GM12878 (cell line): ENCODE results near the gene MTA3. TPM values are rescaled to one million over a fixed set of nuclear protein-coding genes. Genes with fewer than 3 reads are reported as not detected.
A peak's percentile ranks its signal among the peaks of the same experiment; 100 is the strongest.

Experiments
- BCL11A ChIP-seq: IDR thresholded peaks from 2 replicates; pipeline ENCODE4 v1.6.1; 2011; ENCODE audit warnings: low read depth, low read length
- CEBPB ChIP-seq, 2 experiments: fragments of 150-350 bp in 1 of 2; IDR thresholded peaks; 2 replicates each; pipeline ENCODE4 v1.6.1; 2012 to 2014; ENCODE audit warnings: low read depth in 2 of 2, low read length in 2 of 2, borderline replicate concordance in 1 of 2, inconsistent platforms in 1 of 2
- CREM ChIP-seq: IDR thresholded peaks from 2 replicates; pipeline ENCODE4 v1.6.1; 2014; ENCODE audit warnings: antibody characterized with exemption, low read depth
- EP300 ChIP-seq, 2 experiments: fragments of 150-350 bp in 1 of 2; IDR thresholded peaks; 2 replicates each; pipeline ENCODE4 v1.6.1; 2011 to 2012; ENCODE audit warnings: low read depth in 2 of 2, low read length in 2 of 2, borderline replicate concordance in 1 of 2, improper control_type of control experiment in 1 of 2, inconsistent platforms in 1 of 2; ENCODE audit not compliant: control insufficient read depth in 1 of 2
- FOXM1 ChIP-seq: IDR thresholded peaks from 2 replicates; pipeline ENCODE4 v1.6.1; 2012; ENCODE audit warnings: low read depth, mild to moderate bottlenecking, inconsistent platforms, low read length, moderate library complexity
- GATAD2B ChIP-seq: fragments of 450-650 bp; conservative IDR thresholded peaks from 2 replicates; pipeline ENCODE4 v1.6.1; 2017; ENCODE audit warnings: low read depth, mild to moderate bottlenecking, moderate library complexity
- IKZF1 ChIP-seq: fragments of 450-650 bp; conservative IDR thresholded peaks from 2 replicates; pipeline ENCODE4 v1.6.1; 2017; ENCODE audit warnings: antibody characterized with exemption, mild to moderate bottlenecking
- IKZF2 ChIP-seq, 2 experiments: fragments of 450-650 bp; IDR thresholded peaks; 2 replicates each; pipeline ENCODE4 v1.6.1; 2017; ENCODE audit warnings: mild to moderate bottlenecking in 2 of 2, moderate library complexity in 2 of 2
- IRF4 ChIP-seq: IDR thresholded peaks from 2 replicates; pipeline ENCODE4 v1.6.1; 2011; ENCODE audit warnings: low read depth, low read length
- JUNB ChIP-seq: IDR thresholded peaks from 2 replicates; pipeline ENCODE4 v1.6.1; 2016; ENCODE audit warnings: antibody characterized with exemption, mild to moderate bottlenecking
- MTA3 ChIP-seq: IDR thresholded peaks from 2 replicates; pipeline ENCODE4 v1.6.1; 2012; ENCODE audit warnings: low read length, inconsistent platforms, borderline replicate concordance
- MYC ChIP-seq: IDR thresholded peaks from 2 replicates; pipeline ENCODE4 v1.6.1; 2011; ENCODE audit warnings: mild to moderate bottlenecking, low read length, moderate library complexity, inconsistent platforms; ENCODE audit not compliant: insufficient read depth, insufficient replicate concordance, insufficient read length, severe bottlenecking
- PAX5 ChIP-seq: IDR thresholded peaks from 2 replicates; pipeline ENCODE4 v1.6.1; 2011; ENCODE audit warnings: low read depth, low read length, borderline replicate concordance
- PAX8 ChIP-seq: fragments of 450-650 bp; IDR thresholded peaks from 2 replicates; pipeline ENCODE4 v1.6.1; 2017; ENCODE audit warnings: mild to moderate bottlenecking, moderate library complexity
- POLR2AphosphoS2 ChIP-seq: IDR thresholded peaks from 2 replicates; pipeline ENCODE4 v1.6.1; 2011; ENCODE audit warnings: low read depth, mild to moderate bottlenecking, low read length, improper control_type of control experiment, moderate library complexity
- RELA ChIP-seq: fragments of 450-650 bp; IDR thresholded peaks from 2 replicates; pipeline ENCODE4 v1.8.0; 2014; ENCODE audit warnings: borderline replicate concordance; ENCODE audit not compliant: partially characterized antibody
- SMARCA5 ChIP-seq: fragments of 450-650 bp; IDR thresholded peaks from 2 replicates; pipeline ENCODE4 v1.6.1; 2017; ENCODE audit warnings: mild to moderate bottlenecking
- TBL1XR1 ChIP-seq: IDR thresholded peaks from 2 replicates; pipeline ENCODE4 v1.6.1; 2012; ENCODE audit warnings: low read depth, low read length, improper control_type of control experiment
- TCF3 ChIP-seq: IDR thresholded peaks from 2 replicates; pipeline ENCODE4 v1.6.1; 2012; ENCODE audit warnings: low read depth, mild to moderate bottlenecking, low read length, borderline replicate concordance; ENCODE audit not compliant: insufficient read depth
- TCF7 ChIP-seq: IDR thresholded peaks from 2 replicates; pipeline ENCODE4 v1.6.1; 2014; ENCODE audit warnings: antibody characterized with exemption, borderline replicate concordance
- ZBED1 ChIP-seq: IDR thresholded peaks from 2 replicates; pipeline ENCODE4 v1.6.1; 2016; ENCODE audit warnings: borderline replicate concordance
- polyA plus RNA-seq, 11 experiments: library from polyadenylated mRNA; depleted of rRNA in 4 of 11; unstranded in 6 of 11; stranded (reverse) in 5 of 11; fragments of >200 nt; fragmentation: Nextera tagmentation in 4 of 11; fragmentation: Illumina TruSeq in 1 of 11; extraction: Ambion mirVana in 4 of 11; extraction: Trizol in 1 of 11; gene quantifications; 1 replicate in 1 of 11; 2 replicates in 10 of 11; pipeline versions ENCODE4 v1.2.1 to v1.2.3, GENCODE V29; 2011 to 2016; ENCODE audit warnings: inconsistent platforms in 2 of 11, missing spikeins in 2 of 11, low read depth in 1 of 11
- total RNA-seq, 4 experiments: library from RNA; depleted of rRNA in 3 of 4; stranded (reverse); fragments of >200 nt in 3 of 4; fragmentation: Illumina TruSeq in 1 of 4; extraction: Trizol in 1 of 4; gene quantifications; 2 replicates each; pipeline versions ENCODE4 v1.2.1 to v1.2.3, GENCODE V29; 2013 to 2021
- TF ChIP-seq, protein P1 (sequence below): fragments of 450-650 bp; IDR thresholded peaks from 2 replicates; pipeline ENCODE4 v1.6.1; 2017; ENCODE audit warnings: mild to moderate bottlenecking, moderate library complexity
- TF ChIP-seq, protein P2 (sequence below): fragments of 450-650 bp; IDR thresholded peaks from 2 replicates; pipeline ENCODE4 v1.6.1; 2014; ENCODE audit warnings: mild to moderate bottlenecking

Gene MTA3
- total and polyA plus RNA-seq, 10 of the 15 experiments (the other 5 are each of a cell fraction or from before 2014, with no cell fraction given) = 17.6 to 45.5 (median 26.5) TPM

DNA sequence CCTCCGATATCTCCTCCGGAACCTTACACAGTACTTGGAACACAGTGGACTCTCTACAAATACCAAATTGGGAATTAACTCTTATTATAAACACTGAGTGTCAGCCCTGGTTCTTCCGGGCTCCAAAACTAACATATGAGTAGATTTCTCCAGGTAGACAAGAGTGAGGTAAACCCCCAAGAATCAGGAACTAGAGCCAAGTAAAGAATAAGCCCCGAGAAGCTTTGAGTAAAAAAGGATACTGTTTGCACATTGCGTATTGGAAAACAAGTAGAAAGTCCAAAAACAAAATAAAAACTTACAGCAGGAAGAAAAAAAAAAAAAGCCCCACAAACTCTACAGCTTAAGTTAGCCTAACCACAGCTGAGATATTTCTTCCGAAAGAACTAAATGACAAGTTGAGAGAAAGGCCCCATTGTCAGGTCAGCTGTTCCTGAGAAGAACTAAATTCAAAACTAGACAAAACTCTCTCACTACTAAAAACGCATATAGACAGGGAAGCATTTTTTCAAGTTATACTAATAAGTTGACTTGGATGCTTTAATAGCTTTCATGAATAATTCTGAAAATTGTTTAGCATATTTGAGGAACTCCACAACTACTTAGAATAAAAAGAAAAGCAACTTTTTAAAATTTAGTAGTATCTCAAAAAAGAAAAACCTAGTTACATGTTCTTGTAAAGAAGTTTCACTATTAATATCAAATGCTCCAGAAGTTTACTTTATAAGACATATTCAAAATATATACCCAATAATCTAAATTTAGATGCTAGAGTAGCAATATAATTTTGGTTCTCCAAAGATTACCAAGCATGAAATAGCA lies 228.2 kb downstream of the MTA3 start (continued):
- TF ChIP-seq MTA3 = peak; percentile 23; the same call in 1 of the 2 replicates
- TF ChIP-seq POLR2AphosphoS2 = no peak
- peak; percentile 83 for TF ChIP-seq TCF3
- TF ChIP-seq ZBED1 = peak; percentile 69; the same call in 1 of the 2 replicates
- TF ChIP-seq RELA = no peak
- peak; percentile 61; the same call in 1 of the 2 replicates for TF ChIP-seq IRF4
- TF ChIP-seq TBL1XR1 = peak; percentile 54; the same call in 1 of the 2 replicates
- peak; percentile 48; the same call in 1 of the 2 replicates for TF ChIP-seq TCF7
- TF ChIP-seq PAX5 = peak; percentile 61; the same call in 1 of the 2 replicates
- TF ChIP-seq CEBPB (IDR thresholded peaks at IDR 0.05; ENCODE audit: borderline replicate concordance in 1 of 2, low read depth in 2 of 2, low read length in 2 of 2) = no peak
- peak; percentile 94 for TF ChIP-seq JUNB
- peak; percentile 58 for TF ChIP-seq SMARCA5
- TF ChIP-seq CREM = peak; percentile 69
- peak; percentile 84; the same call in 1 of the 2 replicates for TF ChIP-seq FOXM1
- peak; percentile 50 to 59 for TF ChIP-seq IKZF2 (IDR thresholded peaks at IDR 0.05)
- TF ChIP-seq, protein P1, sequence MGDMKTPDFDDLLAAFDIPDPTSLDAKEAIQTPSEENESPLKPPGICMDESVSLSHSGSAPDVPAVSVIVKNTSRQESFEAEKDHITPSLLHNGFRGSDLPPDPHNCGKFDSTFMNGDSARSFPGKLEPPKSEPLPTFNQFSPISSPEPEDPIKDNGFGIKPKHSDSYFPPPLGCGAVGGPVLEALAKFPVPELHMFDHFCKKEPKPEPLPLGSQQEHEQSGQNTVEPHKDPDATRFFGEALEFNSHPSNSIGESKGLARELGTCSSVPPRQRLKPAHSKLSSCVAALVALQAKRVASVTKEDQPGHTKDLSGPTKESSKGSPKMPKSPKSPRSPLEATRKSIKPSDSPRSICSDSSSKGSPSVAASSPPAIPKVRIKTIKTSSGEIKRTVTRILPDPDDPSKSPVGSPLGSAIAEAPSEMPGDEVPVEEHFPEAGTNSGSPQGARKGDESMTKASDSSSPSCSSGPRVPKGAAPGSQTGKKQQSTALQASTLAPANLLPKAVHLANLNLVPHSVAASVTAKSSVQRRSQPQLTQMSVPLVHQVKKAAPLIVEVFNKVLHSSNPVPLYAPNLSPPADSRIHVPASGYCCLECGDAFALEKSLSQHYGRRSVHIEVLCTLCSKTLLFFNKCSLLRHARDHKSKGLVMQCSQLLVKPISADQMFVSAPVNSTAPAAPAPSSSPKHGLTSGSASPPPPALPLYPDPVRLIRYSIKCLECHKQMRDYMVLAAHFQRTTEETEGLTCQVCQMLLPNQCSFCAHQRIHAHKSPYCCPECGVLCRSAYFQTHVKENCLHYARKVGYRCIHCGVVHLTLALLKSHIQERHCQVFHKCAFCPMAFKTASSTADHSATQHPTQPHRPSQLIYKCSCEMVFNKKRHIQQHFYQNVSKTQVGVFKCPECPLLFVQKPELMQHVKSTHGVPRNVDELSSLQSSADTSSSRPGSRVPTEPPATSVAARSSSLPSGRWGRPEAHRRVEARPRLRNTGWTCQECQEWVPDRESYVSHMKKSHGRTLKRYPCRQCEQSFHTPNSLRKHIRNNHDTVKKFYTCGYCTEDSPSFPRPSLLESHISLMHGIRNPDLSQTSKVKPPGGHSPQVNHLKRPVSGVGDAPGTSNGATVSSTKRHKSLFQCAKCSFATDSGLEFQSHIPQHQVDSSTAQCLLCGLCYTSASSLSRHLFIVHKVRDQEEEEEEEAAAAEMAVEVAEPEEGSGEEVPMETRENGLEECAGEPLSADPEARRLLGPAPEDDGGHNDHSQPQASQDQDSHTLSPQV = no peak
- TF ChIP-seq, protein P2, sequence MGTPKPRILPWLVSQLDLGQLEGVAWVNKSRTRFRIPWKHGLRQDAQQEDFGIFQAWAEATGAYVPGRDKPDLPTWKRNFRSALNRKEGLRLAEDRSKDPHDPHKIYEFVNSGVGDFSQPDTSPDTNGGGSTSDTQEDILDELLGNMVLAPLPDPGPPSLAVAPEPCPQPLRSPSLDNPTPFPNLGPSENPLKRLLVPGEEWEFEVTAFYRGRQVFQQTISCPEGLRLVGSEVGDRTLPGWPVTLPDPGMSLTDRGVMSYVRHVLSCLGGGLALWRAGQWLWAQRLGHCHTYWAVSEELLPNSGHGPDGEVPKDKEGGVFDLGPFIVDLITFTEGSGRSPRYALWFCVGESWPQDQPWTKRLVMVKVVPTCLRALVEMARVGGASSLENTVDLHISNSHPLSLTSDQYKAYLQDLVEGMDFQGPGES = no peak
- peak; percentile 64 to 80 for TF ChIP-seq EP300 (IDR thresholded peaks at IDR 0.05; ENCODE audit: borderline replicate concordance in 1 of 2, control insufficient read depth in 1 of 2, low read depth in 2 of 2, low read length in 2 of 2)
- TF ChIP-seq PAX8 = 0 out of 2 replicates have a peak, but pooled peaks have one; percentile 55
- 0 out of 2 replicates have a peak, but pooled peaks have one; percentile 40 for TF ChIP-seq GATAD2B
- TF ChIP-seq BCL11A = peak; percentile 68; the same call in 1 of the 2 replicates
- TF ChIP-seq IKZF1 = 0 out of 2 replicates have a peak, but pooled peaks have one; percentile 9
- TF ChIP-seq MYC = no peak
